ENCODE data around the gene NFIL3. TPM values are rescaled to one million over a fixed set of nuclear protein-coding genes. Genes with fewer than 3 reads are reported as not detected.
"Not testable (repeated sequence)": the region's sequence is repeated elsewhere in the genome, so short reads cannot be mapped to it uniquely, and the experiment has no call there.

Gene NFIL3
- polyA plus RNA-seq, 1 of the 3 experiments (the other 2 are of a cell fraction): 9.3 TPM

DNA sequence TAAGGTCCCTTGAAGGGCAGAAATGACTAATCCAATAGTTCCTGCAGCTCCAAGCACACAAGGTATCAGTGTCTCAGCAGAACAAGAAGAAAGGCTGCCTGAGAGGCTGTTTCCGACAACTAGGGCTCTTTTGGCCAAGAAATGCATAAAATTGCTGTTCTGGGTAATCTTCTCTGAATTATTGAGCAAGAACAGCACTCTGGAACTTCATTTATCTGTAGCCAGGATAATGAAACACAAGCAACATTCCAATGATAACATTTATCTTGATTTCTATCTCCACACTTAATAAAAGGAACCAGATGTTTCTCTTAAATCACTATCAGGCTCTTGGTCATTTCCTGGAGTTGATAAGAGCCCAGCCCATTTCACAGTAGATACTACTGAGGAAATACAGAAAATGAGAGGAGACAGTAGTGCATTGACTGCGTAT is 44.9 kb downstream of the NFIL3 start:
- Histone ChIP-seq H2AFZ (ENCODE audit: low read depth) (no peak overlapping the region), H3K4me1 (ENCODE audit: control insufficient read depth in 1 of 2, insufficient read depth in 2 of 2, low read depth in 1 of 2, low read length in 1 of 2) (peaks cover 3 to 4% of the 10 kb centered on the region in 2 experiments; a peak in 1 of 4 replicates), H3K9me2 (no peaks in the 10 kb centered on the region; the same call in 1 of the 2 replicates), H3K27me3 (ENCODE audit: insufficient read depth) (no peaks in the 10 kb centered on the region), H3K27ac (ENCODE audit: low read depth in 2 of 2, low read length in 1 of 2) (peak overlapping the region; percentile 24 to 45; a peak in 2 of 4 replicates), H3F3A (replicated peaks; ENCODE audit: insufficient read depth) (peaks cover 28% of the 10 kb centered on the region), H3K9me3 (no peaks in the 10 kb centered on the region), H4K20me1 (ENCODE audit: insufficient read depth) (no peaks in the 10 kb centered on the region), H3K4me3 (ENCODE audit: low read depth in 2 of 2, low read length in 1 of 2) (no peak overlapping the region), H3K79me2 (ENCODE audit: insufficient read depth) (no peaks in the 10 kb centered on the region), H3K36me3 (replicated peaks in 1 of 2; ENCODE audit: control insufficient read depth in 1 of 2, insufficient read depth in 2 of 2, low read length in 1 of 2) (no peaks in the 10 kb centered on the region), H3K4me2 (no peak overlapping the region), H3K9ac (no peak overlapping the region)
- TF ChIP-seq JUND (IDR thresholded peaks at IDR 0.05) (no peak), MEF2A (IDR thresholded peaks at IDR 0.05; ENCODE audit: borderline replicate concordance, low read depth) (no peak), TAF1 (IDR thresholded peaks at IDR 0.05; ENCODE audit: borderline replicate concordance, low read depth, low read length) (no peak), EP300 (IDR thresholded peaks at IDR 0.05; ENCODE audit: borderline replicate concordance in 1 of 2, low read depth in 1 of 2, low read length in 1 of 2) (peak; percentile 38; a peak in 1 of 4 replicates), RXRA (IDR thresholded peaks at IDR 0.05; ENCODE audit: borderline replicate concordance, low read depth) (no peak), CHD2 (IDR thresholded peaks at IDR 0.05; ENCODE audit: low read length, partially characterized antibody) (no peak), NFIC (IDR thresholded peaks at IDR 0.05; ENCODE audit: borderline replicate concordance) (0 out of 2 replicates have a peak, but pooled peaks have one; percentile 43), TCF12 (IDR thresholded peaks at IDR 0.05) (peak; percentile 87), POLR2AphosphoS5 (IDR thresholded peaks at IDR 0.05; ENCODE audit: low read depth, low read length) (peak; percentile 62; the same call in 1 of the 2 replicates), RCOR1 (IDR thresholded peaks at IDR 0.05; ENCODE audit: low read length) (peak; percentile 36; the same call in 1 of the 2 replicates), FOSL2 (IDR thresholded peaks at IDR 0.05; ENCODE audit: borderline replicate concordance, low read depth) (no peak), SMC3 (IDR thresholded peaks at IDR 0.05; ENCODE audit: low read depth, low read length) (no peak)
- TF ChIP-seq, protein P1, sequence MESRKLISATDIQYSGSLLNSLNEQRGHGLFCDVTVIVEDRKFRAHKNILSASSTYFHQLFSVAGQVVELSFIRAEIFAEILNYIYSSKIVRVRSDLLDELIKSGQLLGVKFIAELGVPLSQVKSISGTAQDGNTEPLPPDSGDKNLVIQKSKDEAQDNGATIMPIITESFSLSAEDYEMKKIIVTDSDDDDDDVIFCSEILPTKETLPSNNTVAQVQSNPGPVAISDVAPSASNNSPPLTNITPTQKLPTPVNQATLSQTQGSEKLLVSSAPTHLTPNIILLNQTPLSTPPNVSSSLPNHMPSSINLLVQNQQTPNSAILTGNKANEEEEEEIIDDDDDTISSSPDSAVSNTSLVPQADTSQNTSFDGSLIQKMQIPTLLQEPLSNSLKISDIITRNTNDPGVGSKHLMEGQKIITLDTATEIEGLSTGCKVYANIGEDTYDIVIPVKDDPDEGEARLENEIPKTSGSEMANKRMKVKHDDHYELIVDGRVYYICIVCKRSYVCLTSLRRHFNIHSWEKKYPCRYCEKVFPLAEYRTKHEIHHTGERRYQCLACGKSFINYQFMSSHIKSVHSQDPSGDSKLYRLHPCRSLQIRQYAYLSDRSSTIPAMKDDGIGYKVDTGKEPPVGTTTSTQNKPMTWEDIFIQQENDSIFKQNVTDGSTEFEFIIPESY (IDR thresholded peaks at IDR 0.05; ENCODE audit: borderline replicate concordance, low read depth): no peak
- TF ChIP-seq, protein P2, sequence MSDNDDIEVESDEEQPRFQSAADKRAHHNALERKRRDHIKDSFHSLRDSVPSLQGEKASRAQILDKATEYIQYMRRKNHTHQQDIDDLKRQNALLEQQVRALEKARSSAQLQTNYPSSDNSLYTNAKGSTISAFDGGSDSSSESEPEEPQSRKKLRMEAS (IDR thresholded peaks at IDR 0.05; ENCODE audit: low read depth): no peak
- TF ChIP-seq, protein P3, sequence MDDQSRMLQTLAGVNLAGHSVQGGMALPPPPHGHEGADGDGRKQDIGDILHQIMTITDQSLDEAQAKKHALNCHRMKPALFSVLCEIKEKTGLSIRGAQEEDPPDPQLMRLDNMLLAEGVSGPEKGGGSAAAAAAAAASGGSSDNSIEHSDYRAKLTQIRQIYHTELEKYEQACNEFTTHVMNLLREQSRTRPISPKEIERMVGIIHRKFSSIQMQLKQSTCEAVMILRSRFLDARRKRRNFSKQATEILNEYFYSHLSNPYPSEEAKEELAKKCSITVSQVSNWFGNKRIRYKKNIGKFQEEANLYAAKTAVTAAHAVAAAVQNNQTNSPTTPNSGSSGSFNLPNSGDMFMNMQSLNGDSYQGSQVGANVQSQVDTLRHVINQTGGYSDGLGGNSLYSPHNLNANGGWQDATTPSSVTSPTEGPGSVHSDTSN (IDR thresholded peaks at IDR 0.05): peak; percentile 46
- TF ChIP-seq, protein P4, sequence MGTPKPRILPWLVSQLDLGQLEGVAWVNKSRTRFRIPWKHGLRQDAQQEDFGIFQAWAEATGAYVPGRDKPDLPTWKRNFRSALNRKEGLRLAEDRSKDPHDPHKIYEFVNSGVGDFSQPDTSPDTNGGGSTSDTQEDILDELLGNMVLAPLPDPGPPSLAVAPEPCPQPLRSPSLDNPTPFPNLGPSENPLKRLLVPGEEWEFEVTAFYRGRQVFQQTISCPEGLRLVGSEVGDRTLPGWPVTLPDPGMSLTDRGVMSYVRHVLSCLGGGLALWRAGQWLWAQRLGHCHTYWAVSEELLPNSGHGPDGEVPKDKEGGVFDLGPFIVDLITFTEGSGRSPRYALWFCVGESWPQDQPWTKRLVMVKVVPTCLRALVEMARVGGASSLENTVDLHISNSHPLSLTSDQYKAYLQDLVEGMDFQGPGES (IDR thresholded peaks at IDR 0.05; ENCODE audit: low read depth, low read length): no peak
- TF ChIP-seq, protein P5, sequence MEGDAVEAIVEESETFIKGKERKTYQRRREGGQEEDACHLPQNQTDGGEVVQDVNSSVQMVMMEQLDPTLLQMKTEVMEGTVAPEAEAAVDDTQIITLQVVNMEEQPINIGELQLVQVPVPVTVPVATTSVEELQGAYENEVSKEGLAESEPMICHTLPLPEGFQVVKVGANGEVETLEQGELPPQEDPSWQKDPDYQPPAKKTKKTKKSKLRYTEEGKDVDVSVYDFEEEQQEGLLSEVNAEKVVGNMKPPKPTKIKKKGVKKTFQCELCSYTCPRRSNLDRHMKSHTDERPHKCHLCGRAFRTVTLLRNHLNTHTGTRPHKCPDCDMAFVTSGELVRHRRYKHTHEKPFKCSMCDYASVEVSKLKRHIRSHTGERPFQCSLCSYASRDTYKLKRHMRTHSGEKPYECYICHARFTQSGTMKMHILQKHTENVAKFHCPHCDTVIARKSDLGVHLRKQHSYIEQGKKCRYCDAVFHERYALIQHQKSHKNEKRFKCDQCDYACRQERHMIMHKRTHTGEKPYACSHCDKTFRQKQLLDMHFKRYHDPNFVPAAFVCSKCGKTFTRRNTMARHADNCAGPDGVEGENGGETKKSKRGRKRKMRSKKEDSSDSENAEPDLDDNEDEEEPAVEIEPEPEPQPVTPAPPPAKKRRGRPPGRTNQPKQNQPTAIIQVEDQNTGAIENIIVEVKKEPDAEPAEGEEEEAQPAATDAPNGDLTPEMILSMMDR (IDR thresholded peaks at IDR 0.05): no peak
- TF ChIP-seq, protein P6, sequence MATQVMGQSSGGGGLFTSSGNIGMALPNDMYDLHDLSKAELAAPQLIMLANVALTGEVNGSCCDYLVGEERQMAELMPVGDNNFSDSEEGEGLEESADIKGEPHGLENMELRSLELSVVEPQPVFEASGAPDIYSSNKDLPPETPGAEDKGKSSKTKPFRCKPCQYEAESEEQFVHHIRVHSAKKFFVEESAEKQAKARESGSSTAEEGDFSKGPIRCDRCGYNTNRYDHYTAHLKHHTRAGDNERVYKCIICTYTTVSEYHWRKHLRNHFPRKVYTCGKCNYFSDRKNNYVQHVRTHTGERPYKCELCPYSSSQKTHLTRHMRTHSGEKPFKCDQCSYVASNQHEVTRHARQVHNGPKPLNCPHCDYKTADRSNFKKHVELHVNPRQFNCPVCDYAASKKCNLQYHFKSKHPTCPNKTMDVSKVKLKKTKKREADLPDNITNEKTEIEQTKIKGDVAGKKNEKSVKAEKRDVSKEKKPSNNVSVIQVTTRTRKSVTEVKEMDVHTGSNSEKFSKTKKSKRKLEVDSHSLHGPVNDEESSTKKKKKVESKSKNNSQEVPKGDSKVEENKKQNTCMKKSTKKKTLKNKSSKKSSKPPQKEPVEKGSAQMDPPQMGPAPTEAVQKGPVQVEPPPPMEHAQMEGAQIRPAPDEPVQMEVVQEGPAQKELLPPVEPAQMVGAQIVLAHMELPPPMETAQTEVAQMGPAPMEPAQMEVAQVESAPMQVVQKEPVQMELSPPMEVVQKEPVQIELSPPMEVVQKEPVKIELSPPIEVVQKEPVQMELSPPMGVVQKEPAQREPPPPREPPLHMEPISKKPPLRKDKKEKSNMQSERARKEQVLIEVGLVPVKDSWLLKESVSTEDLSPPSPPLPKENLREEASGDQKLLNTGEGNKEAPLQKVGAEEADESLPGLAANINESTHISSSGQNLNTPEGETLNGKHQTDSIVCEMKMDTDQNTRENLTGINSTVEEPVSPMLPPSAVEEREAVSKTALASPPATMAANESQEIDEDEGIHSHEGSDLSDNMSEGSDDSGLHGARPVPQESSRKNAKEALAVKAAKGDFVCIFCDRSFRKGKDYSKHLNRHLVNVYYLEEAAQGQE (IDR thresholded peaks at IDR 0.05; ENCODE audit: low read depth, low read length): no peak
- DNase-seq: no peak
- WGBS (ENCODE audit: low lambda C conversion rate): 44% methylated on average over 2 of the region's 2 CpGs
- ChIA-PET CTCF (no interaction called here), POLR2A (no interaction called here)

DNA sequence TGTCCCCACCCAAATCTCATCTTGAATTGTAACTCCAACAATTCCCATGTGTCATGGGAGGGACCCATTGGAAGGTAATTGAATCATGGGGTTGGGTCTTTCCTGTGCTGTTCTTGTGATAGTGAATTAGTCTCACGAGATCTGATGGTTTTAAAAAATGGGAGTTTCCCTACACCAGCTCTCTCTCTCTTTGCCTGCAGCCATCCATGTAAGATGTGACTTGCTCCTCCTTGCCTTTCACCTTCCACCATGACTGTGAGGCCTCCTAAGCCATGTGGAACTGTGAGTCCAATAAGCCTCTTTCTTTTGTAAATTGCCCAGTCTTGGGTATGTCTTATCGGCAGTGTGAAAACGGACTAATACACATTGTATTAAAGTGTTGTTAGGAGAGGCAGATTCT is 45.6 kb downstream of the NFIL3 start:
- H2AFZ ChIP-seq (ENCODE audit: low read depth); DNase-seq; H3K4me2 ChIP-seq; H3K9me2 ChIP-seq; H3K4me1 ChIP-seq (ENCODE audit: control insufficient read depth in 1 of 2, insufficient read depth in 2 of 2, low read depth in 1 of 2, low read length in 1 of 2); H3K9ac ChIP-seq; H3K4me3 ChIP-seq (ENCODE audit: low read depth in 2 of 2, low read length in 1 of 2); H4K20me1 ChIP-seq (ENCODE audit: insufficient read depth); H3K9me3 ChIP-seq; H3K27me3 ChIP-seq (ENCODE audit: insufficient read depth); POLR2A ChIA-PET; H3K79me2 ChIP-seq (ENCODE audit: insufficient read depth); H3K36me3 ChIP-seq (replicated peaks in 1 of 2; ENCODE audit: control insufficient read depth in 1 of 2, insufficient read depth in 2 of 2, low read length in 1 of 2); CTCF ChIA-PET: not testable (repeated sequence)
- Histone ChIP-seq H3K27ac (ENCODE audit: low read depth in 2 of 2, low read length in 1 of 2) (peak overlapping the region; percentile 24 to 45; a peak in 2 of 4 replicates), H3F3A (replicated peaks; ENCODE audit: insufficient read depth) (peaks cover 28% of the 10 kb centered on the region)
- 98% methylated on average over 3 of the region's 3 CpGs for WGBS (ENCODE audit: low lambda C conversion rate)

Data from SK-N-SH (cell line).